ENCODE measurements around the gene IFITM10.

GRCh38 chr11:1727861-1728260 is 22.5 kb downstream of the IFITM10 start:
- TF ChIP-seq, protein P1, sequence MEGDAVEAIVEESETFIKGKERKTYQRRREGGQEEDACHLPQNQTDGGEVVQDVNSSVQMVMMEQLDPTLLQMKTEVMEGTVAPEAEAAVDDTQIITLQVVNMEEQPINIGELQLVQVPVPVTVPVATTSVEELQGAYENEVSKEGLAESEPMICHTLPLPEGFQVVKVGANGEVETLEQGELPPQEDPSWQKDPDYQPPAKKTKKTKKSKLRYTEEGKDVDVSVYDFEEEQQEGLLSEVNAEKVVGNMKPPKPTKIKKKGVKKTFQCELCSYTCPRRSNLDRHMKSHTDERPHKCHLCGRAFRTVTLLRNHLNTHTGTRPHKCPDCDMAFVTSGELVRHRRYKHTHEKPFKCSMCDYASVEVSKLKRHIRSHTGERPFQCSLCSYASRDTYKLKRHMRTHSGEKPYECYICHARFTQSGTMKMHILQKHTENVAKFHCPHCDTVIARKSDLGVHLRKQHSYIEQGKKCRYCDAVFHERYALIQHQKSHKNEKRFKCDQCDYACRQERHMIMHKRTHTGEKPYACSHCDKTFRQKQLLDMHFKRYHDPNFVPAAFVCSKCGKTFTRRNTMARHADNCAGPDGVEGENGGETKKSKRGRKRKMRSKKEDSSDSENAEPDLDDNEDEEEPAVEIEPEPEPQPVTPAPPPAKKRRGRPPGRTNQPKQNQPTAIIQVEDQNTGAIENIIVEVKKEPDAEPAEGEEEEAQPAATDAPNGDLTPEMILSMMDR (IDR thresholded peaks at IDR 0.05) = no peak
- no peak for TF ChIP-seq YY1 (IDR thresholded peaks at IDR 0.05; ENCODE audit: low read depth)

All from SK-N-SH (cell line).